ENCODE measurements around the gene MYLK. TPM values are rescaled to one million over a fixed set of nuclear protein-coding genes. Genes with fewer than 3 reads are reported as not detected.

The MYLK gene
- total and polyA plus RNA-seq, 2 donors: 5.4 to 11.5 TPM

- no peaks in the 10 kb centered on the region for H3K36me3 ChIP-seq (ENCODE audit: control insufficient read depth in 2 of 2, insufficient read depth in 2 of 2, low read length in 1 of 2)
- no peaks in the 10 kb centered on the region for H3K9me3 ChIP-seq (ENCODE audit: control insufficient read depth in 2 of 2, insufficient read depth in 1 of 2, low read length in 1 of 2)
- H3K27me3 ChIP-seq (ENCODE audit: control insufficient read depth in 2 of 2, insufficient read depth in 1 of 2, low read length in 1 of 2): peaks cover 0 to 6% of the 10 kb centered on the region in 2 donors
- H3K27ac ChIP-seq (ENCODE audit: low read depth in 1 of 2, low read length in 1 of 2): no peak overlapping the region
- 96% methylated on average over 6 of the region's 6 CpGs for WGBS
- no peak for DNase-seq (ENCODE audit: low read depth in 6 of 9, low spot score in 9 of 9)
- no peak overlapping the region for H3K4me3 ChIP-seq (ENCODE audit: low read length in 2 of 2)
- H3K4me1 ChIP-seq (ENCODE audit: control insufficient read depth in 2 of 2, insufficient read depth in 2 of 2, low read length in 2 of 2): no peaks in the 10 kb centered on the region
Observed at GRCh38 chr3:123781571-123782275, 102.4 kb downstream of the MYLK start.

GRCh38 chr3:123781138-123781537 lies 103.0 kb downstream of the MYLK start:
- Histone ChIP-seq H3K27ac (ENCODE audit: low read depth in 1 of 2, low read length in 1 of 2) (no peak overlapping the region), H3K9me3 (ENCODE audit: control insufficient read depth in 2 of 2, insufficient read depth in 1 of 2, low read length in 1 of 2) (no peaks in the 10 kb centered on the region), H3K4me3 (ENCODE audit: low read length in 2 of 2) (no peak overlapping the region), H3K4me1 (ENCODE audit: control insufficient read depth in 2 of 2, insufficient read depth in 2 of 2, low read length in 2 of 2) (no peaks in the 10 kb centered on the region), H3K36me3 (ENCODE audit: control insufficient read depth in 2 of 2, insufficient read depth in 2 of 2, low read length in 1 of 2) (no peaks in the 10 kb centered on the region), H3K27me3 (ENCODE audit: control insufficient read depth in 2 of 2, insufficient read depth in 1 of 2, low read length in 1 of 2) (peaks cover 0 to 6% of the 10 kb centered on the region in 2 donors)
- no peak for DNase-seq (ENCODE audit: low read depth in 6 of 9, low spot score in 9 of 9)
- 91% methylated on average over 2 of the region's 2 CpGs for WGBS

GRCh38 chr3:123780656-123781055 lies 103.5 kb downstream of the MYLK start:
- 98% methylated on average over 6 of the region's 6 CpGs for WGBS
- H3K4me1 ChIP-seq (ENCODE audit: control insufficient read depth in 2 of 2, insufficient read depth in 2 of 2, low read length in 2 of 2): peaks cover 0 to 3% of the 10 kb centered on the region in 2 donors
- DNase-seq (ENCODE audit: low read depth in 6 of 9, low spot score in 9 of 9): no peak
- H3K9me3 ChIP-seq (ENCODE audit: control insufficient read depth in 2 of 2, insufficient read depth in 1 of 2, low read length in 1 of 2): no peaks in the 10 kb centered on the region
- peaks cover 0 to 6% of the 10 kb centered on the region in 2 donors for H3K27me3 ChIP-seq (ENCODE audit: control insufficient read depth in 2 of 2, insufficient read depth in 1 of 2, low read length in 1 of 2)
- H3K36me3 ChIP-seq (ENCODE audit: control insufficient read depth in 2 of 2, insufficient read depth in 2 of 2, low read length in 1 of 2): no peaks in the 10 kb centered on the region
- no peak overlapping the region for H3K4me3 ChIP-seq (ENCODE audit: low read length in 2 of 2)
- no peak overlapping the region for H3K27ac ChIP-seq (ENCODE audit: low read depth in 1 of 2, low read length in 1 of 2)

GRCh38 chr3:123779655-123780231 lies 104.4 kb downstream of the MYLK start:
- H3K27ac ChIP-seq (ENCODE audit: low read depth in 1 of 2, low read length in 1 of 2): no peak overlapping the region
- no peaks in the 10 kb centered on the region for H3K9me3 ChIP-seq (ENCODE audit: control insufficient read depth in 2 of 2, insufficient read depth in 1 of 2, low read length in 1 of 2)
- no peak overlapping the region for H3K4me3 ChIP-seq (ENCODE audit: low read length in 2 of 2)
- peaks cover 0 to 6% of the 10 kb centered on the region in 2 donors for H3K27me3 ChIP-seq (ENCODE audit: control insufficient read depth in 2 of 2, insufficient read depth in 1 of 2, low read length in 1 of 2)
- DNase-seq (ENCODE audit: low read depth in 6 of 9, low spot score in 9 of 9): no peak
- WGBS: 96% methylated on average over 10 of the region's 10 CpGs
- H3K4me1 ChIP-seq (ENCODE audit: control insufficient read depth in 2 of 2, insufficient read depth in 2 of 2, low read length in 2 of 2): peaks cover 0 to 3% of the 10 kb centered on the region in 2 donors
- no peaks in the 10 kb centered on the region for H3K36me3 ChIP-seq (ENCODE audit: control insufficient read depth in 2 of 2, insufficient read depth in 2 of 2, low read length in 1 of 2)

- no peak for DNase-seq (ENCODE audit: low read depth in 6 of 9, low spot score in 9 of 9)
- H3K27ac ChIP-seq (ENCODE audit: low read depth in 1 of 2, low read length in 1 of 2): no peak overlapping the region
- 92% methylated on average over 8 of the region's 8 CpGs for WGBS
Observed at GRCh38 chr3:123778991-123779622, 105.0 kb downstream of the MYLK start.

GRCh38 chr3:123778525-123778924 lies 105.6 kb downstream of the MYLK start:
- DNase-seq (ENCODE audit: low read depth in 6 of 9, low spot score in 9 of 9): no peak
- Histone ChIP-seq H3K4me1 (ENCODE audit: control insufficient read depth in 2 of 2, insufficient read depth in 2 of 2, low read length in 2 of 2) (peaks cover 0 to 3% of the 10 kb centered on the region in 2 donors), H3K9me3 (ENCODE audit: control insufficient read depth in 2 of 2, insufficient read depth in 1 of 2, low read length in 1 of 2) (no peaks in the 10 kb centered on the region), H3K27me3 (ENCODE audit: control insufficient read depth in 2 of 2, insufficient read depth in 1 of 2, low read length in 1 of 2) (peaks cover 0 to 9% of the 10 kb centered on the region in 2 donors), H3K36me3 (ENCODE audit: control insufficient read depth in 2 of 2, insufficient read depth in 2 of 2, low read length in 1 of 2) (no peaks in the 10 kb centered on the region), H3K4me3 (ENCODE audit: low read length in 2 of 2) (no peak overlapping the region), H3K27ac (ENCODE audit: low read depth in 1 of 2, low read length in 1 of 2) (no peak overlapping the region)
- WGBS: 98% methylated on average over 7 of the region's 7 CpGs

More at GRCh38 chr3:123778991-123779622, 105.0 kb downstream of the MYLK start:
- no peaks in the 10 kb centered on the region for H3K9me3 ChIP-seq (ENCODE audit: control insufficient read depth in 2 of 2, insufficient read depth in 1 of 2, low read length in 1 of 2)
- no peaks in the 10 kb centered on the region for H3K36me3 ChIP-seq (ENCODE audit: control insufficient read depth in 2 of 2, insufficient read depth in 2 of 2, low read length in 1 of 2)
- no peak overlapping the region for H3K4me3 ChIP-seq (ENCODE audit: low read length in 2 of 2)
- peaks cover 0 to 3% of the 10 kb centered on the region in 2 donors for H3K4me1 ChIP-seq (ENCODE audit: control insufficient read depth in 2 of 2, insufficient read depth in 2 of 2, low read length in 2 of 2)
- peaks cover 0 to 6% of the 10 kb centered on the region in 2 donors for H3K27me3 ChIP-seq (ENCODE audit: control insufficient read depth in 2 of 2, insufficient read depth in 1 of 2, low read length in 1 of 2)

GRCh38 chr3:123776071-123776782 lies 107.9 kb downstream of the MYLK start:
- no peaks in the 10 kb centered on the region for H3K36me3 ChIP-seq (ENCODE audit: control insufficient read depth in 2 of 2, insufficient read depth in 2 of 2, low read length in 1 of 2)
- WGBS: 83% methylated on average over 5 of the region's 5 CpGs
- H3K4me3 ChIP-seq (ENCODE audit: low read length in 2 of 2): no peak overlapping the region
- no peaks in the 10 kb centered on the region for H3K9me3 ChIP-seq (ENCODE audit: control insufficient read depth in 2 of 2, insufficient read depth in 1 of 2, low read length in 1 of 2)
- no peak overlapping the region for H3K27ac ChIP-seq (ENCODE audit: low read depth in 1 of 2, low read length in 1 of 2)
- peaks cover 0 to 8% of the 10 kb centered on the region in 2 donors for H3K27me3 ChIP-seq (ENCODE audit: control insufficient read depth in 2 of 2, insufficient read depth in 1 of 2, low read length in 1 of 2)
- peaks cover 0 to 3% of the 10 kb centered on the region in 2 donors for H3K4me1 ChIP-seq (ENCODE audit: control insufficient read depth in 2 of 2, insufficient read depth in 2 of 2, low read length in 2 of 2)
- peak in 1 of 9 donors; percentile 44 for DNase-seq (ENCODE audit: low read depth in 6 of 9, low spot score in 9 of 9)

GRCh38 chr3:123774474-123774873 lies 109.7 kb downstream of the MYLK start:
- DNase-seq (ENCODE audit: low read depth in 6 of 9, low spot score in 9 of 9): no peak
- 95% methylated on average over 3 of the region's 3 CpGs for WGBS
- H3K4me1 ChIP-seq (ENCODE audit: control insufficient read depth in 2 of 2, insufficient read depth in 2 of 2, low read length in 2 of 2): peaks cover 0 to 3% of the 10 kb centered on the region in 2 donors
- peaks cover 0 to 5% of the 10 kb centered on the region in 2 donors for H3K27me3 ChIP-seq (ENCODE audit: control insufficient read depth in 2 of 2, insufficient read depth in 1 of 2, low read length in 1 of 2)
- H3K27ac ChIP-seq (ENCODE audit: low read depth in 1 of 2, low read length in 1 of 2): no peak overlapping the region
- no peak overlapping the region for H3K4me3 ChIP-seq (ENCODE audit: low read length in 2 of 2)
- no peaks in the 10 kb centered on the region for H3K36me3 ChIP-seq (ENCODE audit: control insufficient read depth in 2 of 2, insufficient read depth in 2 of 2, low read length in 1 of 2)
- H3K9me3 ChIP-seq (ENCODE audit: control insufficient read depth in 2 of 2, insufficient read depth in 1 of 2, low read length in 1 of 2): no peaks in the 10 kb centered on the region

All from thymus (tissue), 11 donors.